AG08395 (cell line): ENCODE measurements around the gene VAC14.
A peak's percentile ranks its signal among the peaks of the same experiment; 100 is the strongest.
"Not testable (repeated sequence)": the region's sequence is repeated elsewhere in the genome, so short reads cannot be mapped to it uniquely, and the experiment has no call there.

Experiments used
- DNase-seq: peaks from one replicate; pipeline ENCODE4 v3.0.0; 2012; ENCODE audit warnings: mixed read lengths, low spot score

Gene VAC14

GRCh38 chr16:70644763-70645597 is 156.0 kb downstream of the VAC14 start:
- DNase-seq = no peak

- DNase-seq = not testable (repeated sequence)
Observed at GRCh38 chr16:70643264-70643663, 157.7 kb downstream of the VAC14 start.

GRCh38 chr16:70642633-70643032 is 158.3 kb downstream of the VAC14 start:
- no peak for DNase-seq

GRCh38 chr16:70638814-70639792 is 161.9 kb downstream of the VAC14 start:
- peak; percentile 51 for DNase-seq
